GM18505 (cell line): ENCODE results near the gene BARX1.

Experiments
- ATAC-seq: cut with Tn5 transposase; IDR thresholded peaks from one replicate; pipeline ENCODE4 v1.9.1; 2021; ENCODE audit not compliant: unreplicated experiment
- POLR2A ChIP-seq: IDR thresholded peaks from 4 replicates; pipeline ENCODE4 v1.6.1; 2011; ENCODE audit warnings: borderline replicate concordance; ENCODE audit not compliant: insufficient read depth, insufficient read length; ENCODE audit errors: extremely low read depth

BARX1 gene

DNA sequence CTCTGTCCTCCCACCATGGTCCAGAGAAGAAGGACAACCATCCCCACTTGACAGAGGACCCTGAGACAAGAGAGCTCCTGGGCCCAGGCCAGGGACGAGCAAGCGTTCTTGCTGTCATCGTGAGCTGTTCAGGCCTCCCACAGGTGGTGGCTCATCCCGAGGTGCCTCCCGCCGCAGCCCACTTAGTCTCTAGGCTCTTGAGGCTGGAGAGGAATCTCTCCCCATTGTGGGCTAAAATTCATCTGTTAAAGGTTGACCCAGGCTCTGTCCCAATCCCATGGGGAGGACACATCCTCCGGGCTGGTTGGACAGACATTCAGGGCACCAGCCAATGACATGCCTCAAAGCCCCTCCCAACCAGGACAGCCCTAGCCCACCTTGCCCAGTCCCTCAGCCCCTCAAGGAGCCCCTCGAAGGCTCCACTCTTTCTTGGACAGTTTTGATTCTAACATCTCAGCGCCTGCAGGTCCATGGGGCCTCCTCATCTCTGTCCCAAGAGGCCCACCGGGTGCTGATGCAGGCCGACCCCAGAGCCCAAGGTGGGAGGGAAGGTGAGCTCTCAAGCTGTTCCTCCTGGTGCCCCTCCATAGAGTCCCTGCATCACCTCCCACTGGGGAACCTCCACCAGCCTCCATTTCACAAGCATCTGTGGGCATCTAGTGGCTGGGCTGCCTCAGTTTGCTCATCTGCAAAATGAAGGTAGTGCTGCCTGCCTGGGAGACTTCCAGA, 52.9 kb downstream of the BARX1 start:
- ATAC-seq: no peak
- no peak for TF ChIP-seq POLR2A
